B cell (primary cell): Measurements from ENCODE around the gene AAK1. TPM values are rescaled to one million over a fixed set of nuclear protein-coding genes. Genes with fewer than 3 reads are reported as not detected.
"Not testable (repeated sequence)": the region's sequence is repeated elsewhere in the genome, so short reads cannot be mapped to it uniquely, and the experiment has no call there.

Source experiments
- ATAC-seq: fragments of 200-7000 bp; cut with Tn5 transposase; one replicate; pipeline ENCODE4 v1.10.0; 2021; ENCODE audit warnings: low read depth, mild to moderate bottlenecking, moderate number of reproducible peaks, moderate library complexity
- CTCF ChIA-PET: fragments of 350-600 bp; sonication (Branson Sonifier 250); formaldehyde crosslinking; loops from one replicate; lab custom pipeline; 2021; ENCODE audit warnings: antibody characterized with exemption, inconsistent platforms; lab: Charles Lee
- POLR2A ChIA-PET: fragments of 350-600 bp; sonication (Branson Sonifier 250); formaldehyde crosslinking; loops from one replicate; lab custom pipeline; 2021; ENCODE audit warnings: antibody characterized with exemption; lab: Charles Lee
- DNase-seq: peaks from one replicate; pipeline ENCODE4 v3.0.0; 2013
- H2AFZ ChIP-seq: 2 replicates; pipeline ENCODE4 v1.6.1; 2012; ENCODE audit warnings: mild to moderate bottlenecking, low read depth, low read length; ENCODE audit not compliant: insufficient read depth, poor library complexity, severe bottlenecking
- H3K27ac ChIP-seq, 2 donors: 1 replicate in 1 of 2; 2 replicates in 1 of 2; pipeline ENCODE4 v1.5.1; 2012 to 2013; ENCODE audit warnings: low read length in 2 of 2, mild to moderate bottlenecking in 2 of 2, moderate library complexity in 1 of 2
- H3K27me3 ChIP-seq, 4 experiments: fragments of 200-600 bp in 1 of 4; sonication (generic) in 1 of 4; replicated peaks in 1 of 4; 1 replicate in 2 of 4; 2 replicates in 2 of 4; pipeline versions ENCODE4 v1.6.1 to v1.7.0; 2013 to 2016; ENCODE audit warnings: low read length in 3 of 4, mild to moderate bottlenecking in 2 of 4, mixed read lengths in 1 of 4, moderate library complexity in 1 of 4; ENCODE audit not compliant: insufficient read depth in 4 of 4, control insufficient read depth in 3 of 4; ENCODE audit errors: control extremely low read depth in 1 of 4
- H3K36me3 ChIP-seq, 2 experiments: replicated peaks in 1 of 2; 1 replicate in 1 of 2; 2 replicates in 1 of 2; pipeline versions ENCODE4 v1.6.1 to v1.7.1; 2013; ENCODE audit warnings: low read length in 1 of 2; ENCODE audit not compliant: insufficient read depth in 2 of 2, control insufficient read depth in 1 of 2; ENCODE audit errors: control extremely low read depth in 1 of 2, extremely low read depth in 1 of 2
- H3K4me1 ChIP-seq, 2 donors: fragments of 200-600 bp in 1 of 2; sonication (generic) in 1 of 2; 1 replicate in 1 of 2; 2 replicates in 1 of 2; pipeline versions ENCODE4 v1.5.1 to v1.6.1; 2013 to 2017; ENCODE audit warnings: low read length in 2 of 2; ENCODE audit not compliant: control insufficient read depth in 2 of 2, insufficient read depth in 2 of 2
- H3K4me2 ChIP-seq: replicated peaks from 2 replicates; pipeline ENCODE3; 2012; ENCODE audit warnings: mild to moderate bottlenecking, low read depth, low read length; ENCODE audit not compliant: poor library complexity, severe bottlenecking
- H3K4me3 ChIP-seq, 5 experiments: fragments of 200-600 bp in 1 of 5; sonication (generic) in 1 of 5; 1 replicate in 3 of 5; 2 replicates in 2 of 5; pipeline versions ENCODE4 v1.5.1 to v1.7.0; 2011 to 2016; ENCODE audit warnings: low read length in 4 of 5, mild to moderate bottlenecking in 4 of 5, low read depth in 2 of 5, control low read depth in 1 of 5, moderate library complexity in 1 of 5; ENCODE audit not compliant: insufficient read depth in 1 of 5; ENCODE audit errors: control extremely low read depth in 1 of 5, extremely low read depth in 1 of 5
- H3K79me2 ChIP-seq: fragments of 200-600 bp; sonication (generic); one replicate; pipeline ENCODE4 v1.6.0; 2016; ENCODE audit warnings: low read length; ENCODE audit not compliant: control insufficient read depth, insufficient read depth
- H3K9ac ChIP-seq: fragments of 200-600 bp; sonication (generic); 2 replicates; pipeline ENCODE4 v1.6.1; 2017; ENCODE audit warnings: mild to moderate bottlenecking, low read length, moderate library complexity
- H3K9me3 ChIP-seq, 3 donors: one replicate each; pipeline versions ENCODE4 v1.6.1 to v1.7.1; 2013; ENCODE audit warnings: low read length in 2 of 3; ENCODE audit not compliant: control insufficient read depth in 2 of 3, insufficient read depth in 1 of 3; ENCODE audit errors: control extremely low read depth in 1 of 3
- H4K20me1 ChIP-seq: 2 replicates; pipeline ENCODE4 v1.6.0; 2012; ENCODE audit warnings: mild to moderate bottlenecking, low read length; ENCODE audit not compliant: insufficient read depth, control insufficient read depth, poor library complexity, severe bottlenecking
- H3K27ac Mint-ChIP-seq: one replicate; pipeline ENCODE4 v1.8.0; 2021; ENCODE audit warnings: mixed read lengths
- H3K27me3 Mint-ChIP-seq: one replicate; pipeline ENCODE4 v1.8.0; 2021; ENCODE audit warnings: mixed read lengths
- H3K4me1 Mint-ChIP-seq: one replicate; pipeline ENCODE4 v1.8.0; 2021; ENCODE audit warnings: mixed read lengths
- H3K4me3 Mint-ChIP-seq: one replicate; pipeline ENCODE4 v1.8.0; 2021; ENCODE audit warnings: mixed read lengths
- H3K9me3 Mint-ChIP-seq: one replicate; pipeline ENCODE4 v1.8.0; 2022; ENCODE audit warnings: mixed read lengths; ENCODE audit not compliant: insufficient read depth
- CTCF ChIP-seq: fragments of 200-600 bp; IDR thresholded peaks from one replicate; pipeline ENCODE4 v1.8.0; 2022; ENCODE audit warnings: antibody characterized with exemption, mild to moderate bottlenecking
- EZH2 ChIP-seq: IDR thresholded peaks from 2 replicates; pipeline ENCODE4 v1.6.1; 2012; ENCODE audit warnings: borderline replicate concordance, low read depth, mild to moderate bottlenecking, moderate library complexity, low read length; ENCODE audit not compliant: insufficient read depth, poor library complexity, severe bottlenecking
- WGBS: methylation state at CpG from one replicate; pipeline ENCODE4 v1.1.5; 2013; ENCODE audit warnings: missing lambda C conversion rate; ENCODE audit not compliant: insufficient coverage; 5-methylcytosine and 5-hydroxymethylcytosine counted together
- intact Hi-C: fragments of 100-400 bp; cut with micrococcal nuclease; formaldehyde crosslinking; loops from one replicate; pipeline ENCODE4 v1.10.0; 2022
- polyA plus RNA-seq: library from polyadenylated mRNA; depleted of rRNA; stranded (reverse); fragments of >200 nt; gene quantifications from 2 replicates; pipeline ENCODE4 v1.2.3, GENCODE V29; 2012
- total RNA-seq, 2 donors: library from RNA; stranded (reverse); fragments of 120-200 nt in 1 of 2; gene quantifications; 1 replicate in 1 of 2; 2 replicates in 1 of 2; pipeline versions ENCODE4 v1.2.3 to v1.2.4, GENCODE V29; 2013 to 2022

The AAK1 gene
- total and polyA plus RNA-seq, 2 donors (not counting 1 experiment from before 2014, with no cell fraction given): 2.4 to 7.2 TPM

- WGBS: no CpG with 5 or more reads among the region's 3 CpGs
- H3K9me3 Mint-ChIP-seq: peaks cover 3% of the 10 kb centered on the region
These were observed 20.3 kb upstream of the AAK1 start for GRCh38 chr2:69663860-69664259.

GRCh38 chr2:69662547-69662946 lies 19.0 kb upstream of the AAK1 start:
- H3K27ac ChIP-seq, H3K9ac ChIP-seq, CTCF ChIA-PET, H3K4me1 Mint-ChIP-seq, POLR2A ChIA-PET, H3K4me3 Mint-ChIP-seq, H3K9me3 Mint-ChIP-seq, H3K27ac Mint-ChIP-seq, H3K4me1 ChIP-seq, H3K36me3 ChIP-seq, ATAC-seq, H3K4me3 ChIP-seq, H3K4me2 ChIP-seq, H3K79me2 ChIP-seq, H3K9me3 ChIP-seq, H2AFZ ChIP-seq, DNase-seq, intact Hi-C loops, H4K20me1 ChIP-seq: not testable (repeated sequence)
- WGBS: no CpG with 5 or more reads among the region's 2 CpGs
- H3K27me3 Mint-ChIP-seq: peaks cover 53% of the 10 kb centered on the region
- peaks cover 0 to 26% (median 16%) of the 10 kb centered on the region in 4 experiments for H3K27me3 ChIP-seq

More at GRCh38 chr2:69663860-69664259, 20.3 kb upstream of the AAK1 start:
- H4K20me1 ChIP-seq: no peaks in the 10 kb centered on the region
- H3K27me3 ChIP-seq: peaks cover 0 to 25% (median 16%) of the 10 kb centered on the region in 4 experiments
- Mint-ChIP-seq H3K4me1 (no peaks in the 10 kb centered on the region), H3K27me3 (peaks cover 49% of the 10 kb centered on the region), H3K27ac (no peak overlapping the region), H3K4me3 (no peak overlapping the region)
- no peak for TF ChIP-seq EZH2
- TF ChIP-seq CTCF: no peak
- H2AFZ ChIP-seq: no peak overlapping the region
- POLR2A ChIA-PET: no interaction called here
- H3K4me3 ChIP-seq: no peak overlapping the region
- no peak overlapping the region for H3K4me2 ChIP-seq
- H3K27ac ChIP-seq: no peak overlapping the region
- no peak for ATAC-seq
- no peaks in the 10 kb centered on the region for H3K79me2 ChIP-seq
- no peaks in the 10 kb centered on the region for H3K36me3 ChIP-seq
- H3K4me1 ChIP-seq: no peaks in the 10 kb centered on the region
- intact Hi-C loops: no loop called here
- CTCF ChIA-PET: interaction anchor here (1.1 kb wide), 1 partner anchor 98 kb away, joined by 4 read pairs; no protein-coding TSS in a partner anchor
- H3K9me3 ChIP-seq: peaks cover 5 to 10% (median 7%) of the 10 kb centered on the region in 3 donors
- DNase-seq: no peak
- no peak overlapping the region for H3K9ac ChIP-seq
